Measurements from ENCODE around the gene NUP37.
A peak's percentile ranks its signal among the peaks of the same experiment; 100 is the strongest.
"Not testable (repeated sequence)": the region's sequence is repeated elsewhere in the genome, so short reads cannot be mapped to it uniquely, and the experiment has no call there.

The NUP37 gene

GRCh38 chr12:102119674-102120563 lies at the start of gene NUP37, which contains the start of gene PARPBP:
NUP37 (minus strand) TSS chr12:102120114; CDS start chr12:102118518, 1,596 bp downstream.
PARPBP (plus strand) TSS chr12:102120183; CDS start chr12:102123889, 3,706 bp downstream.
- Histone ChIP-seq H3K27me3 (ENCODE audit: control insufficient read depth, insufficient read depth, low read length) (no peaks in the 10 kb centered on the region), H3K36me3 (ENCODE audit: control insufficient read depth, insufficient read depth, low read length) (no peaks in the 10 kb centered on the region; the same call in 1 of the 2 replicates), H3K27ac (ENCODE audit: low read length) (no peak within 1 kb of the TSS), H3K4me3 (ENCODE audit: low read length) (peak within 1 kb of the TSS; percentile 44; the same call in 1 of the 2 replicates), H3K9me3 (ENCODE audit: control insufficient read depth, insufficient read depth, low read length) (no peaks in the 10 kb centered on the region), H3K4me1 (ENCODE audit: control insufficient read depth, insufficient read depth, low read length) (no peaks in the 10 kb centered on the region)
- peak; percentile 78 for DNase-seq (ENCODE audit: low read depth, low spot score)
- no CpG with 5 or more reads among the region's 62 CpGs for WGBS (ENCODE audit: insufficient coverage, insufficient read length)

- Histone ChIP-seq H3K4me1 (ENCODE audit: control insufficient read depth, insufficient read depth, low read length) (no peaks in the 10 kb centered on the region), H3K36me3 (ENCODE audit: control insufficient read depth, insufficient read depth, low read length) (no peaks in the 10 kb centered on the region; the same call in 1 of the 2 replicates), H3K9me3 (ENCODE audit: control insufficient read depth, insufficient read depth, low read length) (no peaks in the 10 kb centered on the region), H3K27ac (ENCODE audit: low read length) (no peak overlapping the region), H3K4me3 (ENCODE audit: low read length) (no peak overlapping the region), H3K27me3 (ENCODE audit: control insufficient read depth, insufficient read depth, low read length) (no peaks in the 10 kb centered on the region)
- DNase-seq (ENCODE audit: low read depth, low spot score): no peak
Measured at GRCh38 chr12:102167821-102168604, 48.1 kb upstream of the NUP37 start.

- no peak overlapping the region for H3K4me3 ChIP-seq (ENCODE audit: low read length)
- WGBS (ENCODE audit: insufficient coverage, insufficient read length): no CpG with 5 or more reads among the region's 1 CpG
- no peak for DNase-seq (ENCODE audit: low read depth, low spot score)
- H3K27me3 ChIP-seq (ENCODE audit: control insufficient read depth, insufficient read depth, low read length): no peaks in the 10 kb centered on the region
- no peaks in the 10 kb centered on the region for H3K9me3 ChIP-seq (ENCODE audit: control insufficient read depth, insufficient read depth, low read length)
- no peaks in the 10 kb centered on the region for H3K4me1 ChIP-seq (ENCODE audit: control insufficient read depth, insufficient read depth, low read length)
- H3K27ac ChIP-seq (ENCODE audit: low read length): no peak overlapping the region
- no peaks in the 10 kb centered on the region for H3K36me3 ChIP-seq (ENCODE audit: control insufficient read depth, insufficient read depth, low read length)
Measured at GRCh38 chr12:102163383-102163782, 43.5 kb upstream of the NUP37 start.

- H3K9me3 ChIP-seq (ENCODE audit: control insufficient read depth, insufficient read depth, low read length); H3K4me3 ChIP-seq (ENCODE audit: low read length); H3K4me1 ChIP-seq (ENCODE audit: control insufficient read depth, insufficient read depth, low read length); H3K27ac ChIP-seq (ENCODE audit: low read length); DNase-seq (ENCODE audit: low read depth, low spot score); H3K27me3 ChIP-seq (ENCODE audit: control insufficient read depth, insufficient read depth, low read length); H3K36me3 ChIP-seq (ENCODE audit: control insufficient read depth, insufficient read depth, low read length): not testable (repeated sequence)
- no CpG with 5 or more reads among the region's 3 CpGs for WGBS (ENCODE audit: insufficient coverage, insufficient read length)
Measured at GRCh38 chr12:102155206-102155605, 35.3 kb upstream of the NUP37 start.

GRCh38 chr12:102147062-102147587 lies 27.2 kb upstream of the NUP37 start:
- not testable (repeated sequence) for DNase-seq (ENCODE audit: low read depth, low spot score); H3K27me3 ChIP-seq (ENCODE audit: control insufficient read depth, insufficient read depth, low read length); H3K9me3 ChIP-seq (ENCODE audit: control insufficient read depth, insufficient read depth, low read length); H3K36me3 ChIP-seq (ENCODE audit: control insufficient read depth, insufficient read depth, low read length); H3K4me3 ChIP-seq (ENCODE audit: low read length); H3K27ac ChIP-seq (ENCODE audit: low read length); H3K4me1 ChIP-seq (ENCODE audit: control insufficient read depth, insufficient read depth, low read length)
- WGBS (ENCODE audit: insufficient coverage, insufficient read length): no CpG with 5 or more reads among the region's 4 CpGs

- H3K9me3 ChIP-seq (ENCODE audit: control insufficient read depth, insufficient read depth, low read length): no peaks in the 10 kb centered on the region
- no peaks in the 10 kb centered on the region for H3K27me3 ChIP-seq (ENCODE audit: control insufficient read depth, insufficient read depth, low read length)
- WGBS (ENCODE audit: insufficient coverage, insufficient read length): 100% methylated on average over 1 of the region's 1 CpG
- no peaks in the 10 kb centered on the region for H3K4me1 ChIP-seq (ENCODE audit: control insufficient read depth, insufficient read depth, low read length)
- H3K27ac ChIP-seq (ENCODE audit: low read length): no peak overlapping the region
- no peak overlapping the region for H3K4me3 ChIP-seq (ENCODE audit: low read length)
- no peak for DNase-seq (ENCODE audit: low read depth, low spot score)
- H3K36me3 ChIP-seq (ENCODE audit: control insufficient read depth, insufficient read depth, low read length): no peaks in the 10 kb centered on the region
Measured at GRCh38 chr12:102144221-102144620, 24.3 kb upstream of the NUP37 start.

GRCh38 chr12:102142866-102143373 lies 23.0 kb upstream of the NUP37 start:
- H3K27me3 ChIP-seq (ENCODE audit: control insufficient read depth, insufficient read depth, low read length); H3K36me3 ChIP-seq (ENCODE audit: control insufficient read depth, insufficient read depth, low read length); H3K4me1 ChIP-seq (ENCODE audit: control insufficient read depth, insufficient read depth, low read length); H3K4me3 ChIP-seq (ENCODE audit: low read length); H3K9me3 ChIP-seq (ENCODE audit: control insufficient read depth, insufficient read depth, low read length); H3K27ac ChIP-seq (ENCODE audit: low read length); DNase-seq (ENCODE audit: low read depth, low spot score): not testable (repeated sequence)
- no CpG with 5 or more reads among the region's 11 CpGs for WGBS (ENCODE audit: insufficient coverage, insufficient read length)

GRCh38 chr12:102137619-102138018 lies 17.7 kb upstream of the NUP37 start:
- H3K27me3 ChIP-seq (ENCODE audit: control insufficient read depth, insufficient read depth, low read length); H3K4me1 ChIP-seq (ENCODE audit: control insufficient read depth, insufficient read depth, low read length); H3K27ac ChIP-seq (ENCODE audit: low read length); H3K4me3 ChIP-seq (ENCODE audit: low read length); DNase-seq (ENCODE audit: low read depth, low spot score); H3K36me3 ChIP-seq (ENCODE audit: control insufficient read depth, insufficient read depth, low read length); H3K9me3 ChIP-seq (ENCODE audit: control insufficient read depth, insufficient read depth, low read length): not testable (repeated sequence)
- no CpG with 5 or more reads among the region's 8 CpGs for WGBS (ENCODE audit: insufficient coverage, insufficient read length)

- H3K4me1 ChIP-seq (ENCODE audit: control insufficient read depth, insufficient read depth, low read length); H3K9me3 ChIP-seq (ENCODE audit: control insufficient read depth, insufficient read depth, low read length); H3K36me3 ChIP-seq (ENCODE audit: control insufficient read depth, insufficient read depth, low read length); H3K27me3 ChIP-seq (ENCODE audit: control insufficient read depth, insufficient read depth, low read length); H3K4me3 ChIP-seq (ENCODE audit: low read length); DNase-seq (ENCODE audit: low read depth, low spot score); H3K27ac ChIP-seq (ENCODE audit: low read length): not testable (repeated sequence)
- WGBS (ENCODE audit: insufficient coverage, insufficient read length): no CpG with 5 or more reads among the region's 2 CpGs
Measured at GRCh38 chr12:102131442-102131841, 11.5 kb upstream of the NUP37 start.

- H3K9me3 ChIP-seq (ENCODE audit: control insufficient read depth, insufficient read depth, low read length); H3K4me1 ChIP-seq (ENCODE audit: control insufficient read depth, insufficient read depth, low read length); H3K27ac ChIP-seq (ENCODE audit: low read length); H3K4me3 ChIP-seq (ENCODE audit: low read length); DNase-seq (ENCODE audit: low read depth, low spot score); H3K36me3 ChIP-seq (ENCODE audit: control insufficient read depth, insufficient read depth, low read length); H3K27me3 ChIP-seq (ENCODE audit: control insufficient read depth, insufficient read depth, low read length): not testable (repeated sequence)
- WGBS (ENCODE audit: insufficient coverage, insufficient read length): no CpG with 5 or more reads among the region's 3 CpGs
Measured at GRCh38 chr12:102130720-102131119, 10.8 kb upstream of the NUP37 start.

Measured in iPS DF 6.9 (cell line).